Astrocyte (in vitro differentiated cells and primary cell): ENCODE results near the gene TRIP10. TPM values are rescaled to one million over a fixed set of nuclear protein-coding genes. Genes with fewer than 3 reads are reported as not detected.

Source experiments
- DNase-seq: peaks from one replicate; pipeline ENCODE4 v3.0.0-alpha.2; 2010; ENCODE audit warnings: low read depth
- FAIRE-seq: peaks from 2 replicates; lab custom pipeline; 2011; peaks lifted over from hg19 to GRCh38; lab: Jason Lieb, UNC
- H2AFZ ChIP-seq: 2 replicates; pipeline ENCODE4 v1.6.0; 2012; ENCODE audit warnings: low read depth, low read length, inconsistent platforms
- H3K27ac ChIP-seq: 2 replicates; pipeline ENCODE4 v1.5.1; 2011; ENCODE audit warnings: low read depth, low read length, inconsistent platforms
- H3K27me3 ChIP-seq: 2 replicates; pipeline ENCODE4 v1.6.0; 2011; ENCODE audit warnings: low read length, inconsistent platforms; ENCODE audit not compliant: insufficient read depth
- H3K36me3 ChIP-seq: 2 replicates; pipeline ENCODE4 v1.5.1; 2011; ENCODE audit warnings: low read length, inconsistent platforms; ENCODE audit not compliant: insufficient read depth
- H3K4me1 ChIP-seq: 2 replicates; pipeline ENCODE4 v1.5.1; 2011; ENCODE audit warnings: low read length, inconsistent platforms; ENCODE audit not compliant: insufficient read depth
- H3K4me2 ChIP-seq: 2 replicates; pipeline ENCODE4 v1.6.0; 2012; ENCODE audit warnings: low read length, inconsistent platforms
- H3K4me3 ChIP-seq: 2 replicates; pipeline ENCODE4 v1.5.1; 2011; ENCODE audit warnings: low read depth, mild to moderate bottlenecking, low read length, inconsistent platforms; ENCODE audit not compliant: insufficient read depth
- H3K79me2 ChIP-seq: 2 replicates; pipeline ENCODE4 v1.6.0; 2012; ENCODE audit warnings: mild to moderate bottlenecking, low read length, inconsistent platforms; ENCODE audit not compliant: insufficient read depth
- H3K9ac ChIP-seq: 2 replicates; pipeline ENCODE4 v1.6.0; 2012; ENCODE audit warnings: mild to moderate bottlenecking, low read length, inconsistent platforms
- H3K9me3 ChIP-seq: 2 replicates; pipeline ENCODE4 v1.5.1; 2012; ENCODE audit warnings: low read depth, mild to moderate bottlenecking, low read length, inconsistent platforms; ENCODE audit not compliant: insufficient read depth
- H4K20me1 ChIP-seq: 2 replicates; pipeline ENCODE4 v1.6.0; 2012; ENCODE audit warnings: low read length, inconsistent platforms; ENCODE audit not compliant: insufficient read depth
- H3K27ac Mint-ChIP-seq: one replicate; pipeline ENCODE4 v1.8.0; 2021; ENCODE audit warnings: mild to moderate bottlenecking, mixed read lengths; ENCODE audit not compliant: unreplicated experiment
- H3K27me3 Mint-ChIP-seq: one replicate; pipeline ENCODE4 v1.8.0; 2021; ENCODE audit warnings: low read depth, mixed read lengths; ENCODE audit not compliant: unreplicated experiment
- H3K36me3 Mint-ChIP-seq: one replicate; pipeline ENCODE4 v1.8.0; 2021; ENCODE audit warnings: low read depth, mixed read lengths; ENCODE audit not compliant: unreplicated experiment
- H3K4me1 Mint-ChIP-seq: one replicate; pipeline ENCODE4 v1.8.0; 2021; ENCODE audit warnings: low read depth, mixed read lengths; ENCODE audit not compliant: unreplicated experiment
- H3K4me3 Mint-ChIP-seq: one replicate; pipeline ENCODE4 v1.8.0; 2021; ENCODE audit warnings: mild to moderate bottlenecking, moderate library complexity, mixed read lengths; ENCODE audit not compliant: unreplicated experiment
- H3K9me3 Mint-ChIP-seq: one replicate; pipeline ENCODE4 v1.8.0; 2021; ENCODE audit warnings: mild to moderate bottlenecking, mixed read lengths; ENCODE audit not compliant: unreplicated experiment
- EZH2 ChIP-seq: IDR thresholded peaks from 2 replicates; pipeline ENCODE4 v1.6.1; 2012; ENCODE audit warnings: mild to moderate bottlenecking, low read length, inconsistent platforms; ENCODE audit not compliant: insufficient read depth
- microRNA-seq: library from miRNA; unstranded; fragments of <30 nt; microRNA quantifications from one replicate; pipeline ENCODE4 v1.2.0, GENCODE V29; 2020
- total RNA-seq: library from RNA; stranded (reverse); gene quantifications from 2 replicates; pipeline ENCODE4 v1.2.1, GENCODE V29; 2021
- TF ChIP-seq, protein P1 (sequence below): IDR thresholded peaks from 2 replicates; pipeline ENCODE4 v1.5.1; 2011; ENCODE audit warnings: low read depth, mild to moderate bottlenecking, inconsistent platforms, low read length, moderate library complexity; ENCODE audit not compliant: insufficient read depth

TRIP10 gene
- total RNA-seq, 1 donor from 2014 or later = 41.4 TPM

DNA sequence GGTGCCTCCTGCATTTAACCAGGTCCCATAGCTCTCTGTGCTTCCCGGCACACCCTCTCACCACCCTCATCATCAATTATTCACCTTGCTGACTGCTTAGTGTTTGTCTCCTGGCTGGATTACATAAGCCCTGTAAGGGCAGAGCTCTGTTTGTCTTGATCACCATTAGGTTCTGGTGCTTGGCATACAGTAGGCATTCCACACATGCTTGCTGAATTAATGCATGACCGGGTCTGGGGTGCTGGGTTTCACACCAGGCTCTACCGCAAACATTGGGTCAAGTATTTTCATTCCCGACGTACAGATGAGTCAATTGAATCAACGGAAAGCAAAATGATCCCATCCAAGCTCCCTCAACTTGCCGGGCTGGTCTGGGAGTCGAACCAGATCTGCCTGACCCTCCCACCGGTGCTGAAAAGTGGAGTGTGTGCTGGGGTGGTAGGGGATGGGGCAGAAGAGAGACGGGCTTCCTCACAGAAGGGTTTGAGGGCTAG lies 61.6 kb downstream of the TRIP10 start:
- TF ChIP-seq EZH2 = no peak
- TF ChIP-seq, protein P1, sequence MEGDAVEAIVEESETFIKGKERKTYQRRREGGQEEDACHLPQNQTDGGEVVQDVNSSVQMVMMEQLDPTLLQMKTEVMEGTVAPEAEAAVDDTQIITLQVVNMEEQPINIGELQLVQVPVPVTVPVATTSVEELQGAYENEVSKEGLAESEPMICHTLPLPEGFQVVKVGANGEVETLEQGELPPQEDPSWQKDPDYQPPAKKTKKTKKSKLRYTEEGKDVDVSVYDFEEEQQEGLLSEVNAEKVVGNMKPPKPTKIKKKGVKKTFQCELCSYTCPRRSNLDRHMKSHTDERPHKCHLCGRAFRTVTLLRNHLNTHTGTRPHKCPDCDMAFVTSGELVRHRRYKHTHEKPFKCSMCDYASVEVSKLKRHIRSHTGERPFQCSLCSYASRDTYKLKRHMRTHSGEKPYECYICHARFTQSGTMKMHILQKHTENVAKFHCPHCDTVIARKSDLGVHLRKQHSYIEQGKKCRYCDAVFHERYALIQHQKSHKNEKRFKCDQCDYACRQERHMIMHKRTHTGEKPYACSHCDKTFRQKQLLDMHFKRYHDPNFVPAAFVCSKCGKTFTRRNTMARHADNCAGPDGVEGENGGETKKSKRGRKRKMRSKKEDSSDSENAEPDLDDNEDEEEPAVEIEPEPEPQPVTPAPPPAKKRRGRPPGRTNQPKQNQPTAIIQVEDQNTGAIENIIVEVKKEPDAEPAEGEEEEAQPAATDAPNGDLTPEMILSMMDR = no peak
- FAIRE-seq (no peak), DNase-seq (peak; percentile 84)
- no peak overlapping the region for H3K4me3 ChIP-seq
- Mint-ChIP-seq H3K9me3 (peaks cover 19% of the 10 kb centered on the region), H3K4me3 (no peak overlapping the region), H3K4me1 (no peaks in the 10 kb centered on the region), H3K36me3 (no peaks in the 10 kb centered on the region), H3K27ac (no peak overlapping the region), H3K27me3 (no peaks in the 10 kb centered on the region)
- H3K9me3 ChIP-seq = no peaks in the 10 kb centered on the region
- no peak overlapping the region for H3K27ac ChIP-seq
- no peaks in the 10 kb centered on the region for H3K79me2 ChIP-seq
- H4K20me1 ChIP-seq = no peaks in the 10 kb centered on the region
- no peaks in the 10 kb centered on the region for H3K27me3 ChIP-seq
- H3K9ac ChIP-seq = no peak overlapping the region
- H3K4me2 ChIP-seq = peak overlapping the region; percentile 59
- no peaks in the 10 kb centered on the region for H3K36me3 ChIP-seq
- H3K4me1 ChIP-seq = peaks cover 5% of the 10 kb centered on the region
- peak overlapping the region; percentile 49 for H2AFZ ChIP-seq

Small RNA genes within 50 kb of the gene (microRNA-seq; reads per million reads assigned to microRNA genes)
- gene MIR6791 = 1.1 reads per million

Other genes with a start within 250 kb of the TRIP10 start
- gene TUBB4A, start 237.4 kb upstream of the TRIP10 start, total RNA-seq = 0.75 and 1.7 TPM in 2 replicates
- gene TNFSF9, start 208.7 kb upstream of the TRIP10 start, total RNA-seq = 2.3 and 2.4 TPM in 2 replicates
- 0.34 and 0.48 TPM in 2 replicates for gene CD70, start 148.5 kb upstream of the TRIP10 start, total RNA-seq
- gene TNFSF14, start 69.5 kb upstream of the TRIP10 start, total RNA-seq = not detected in 2 replicates
- 0.77 and 2.4 TPM in 2 replicates for gene C3, start 19.0 kb upstream of the TRIP10 start, total RNA-seq
- 41.6 and 50.9 TPM in 2 replicates for gene GPR108, start 2.1 kb upstream of the TRIP10 start, total RNA-seq
- 0.91 and 2.6 TPM in 2 replicates for gene SH2D3A, start 27.8 kb downstream of the TRIP10 start, total RNA-seq
- not detected in 2 replicates for gene VAV1, start 33.0 kb downstream of the TRIP10 start, total RNA-seq
- gene ADGRE1, start 147.9 kb downstream of the TRIP10 start, total RNA-seq = not detected in 2 replicates